Ecto neural progenitor cell (in vitro differentiated cells): Measurements from ENCODE around the gene GRIK3.
"Not testable (repeated sequence)": the region's sequence is repeated elsewhere in the genome, so short reads cannot be mapped to it uniquely, and the experiment has no call there.

Experiments used
- DNase-seq: peaks from one replicate; pipeline ENCODE4 v3.0.0-alpha.2; 2018; ENCODE audit warnings: low spot score

GRIK3 gene

DNA sequence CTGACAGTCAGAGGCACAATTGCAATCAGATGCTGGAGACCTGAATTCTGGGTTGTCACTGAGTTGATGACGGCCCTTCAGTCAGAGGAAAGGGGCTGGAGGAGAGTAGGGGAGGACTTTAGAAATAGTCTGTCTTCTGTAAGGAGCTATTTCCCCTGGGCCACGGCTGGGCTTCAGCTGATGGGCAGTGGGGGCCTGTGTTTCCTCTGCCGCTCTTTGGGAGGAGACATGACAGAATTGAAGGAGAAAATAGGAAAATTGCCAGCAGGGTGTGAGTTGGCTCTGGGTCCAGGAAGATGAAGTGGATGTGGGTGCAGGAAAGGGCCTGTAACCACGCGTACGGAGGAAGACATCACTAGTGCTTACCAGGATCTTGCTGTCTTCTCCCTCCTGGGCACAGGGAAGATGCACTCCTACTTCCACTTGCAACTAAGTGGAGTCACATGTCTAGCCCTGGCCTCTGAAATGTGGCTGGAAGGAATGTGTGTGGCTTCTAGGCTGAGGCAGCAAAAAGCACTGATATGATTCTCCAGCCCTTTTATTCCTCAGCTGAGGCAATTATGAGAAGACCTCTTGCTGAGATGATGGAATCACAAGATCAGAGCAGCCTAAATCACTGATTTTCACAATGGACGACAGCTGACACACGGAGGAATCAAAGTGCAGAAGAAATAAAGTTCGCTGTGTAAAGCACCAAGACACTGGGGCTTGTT, 250.0 kb downstream of the GRIK3 start:
- no peak for DNase-seq

- DNase-seq = no peak
These were observed 250.8 kb downstream of the GRIK3 start for GRCh38 chr1:36783475-36783874.

GRCh38 chr1:36782785-36783184, 251.5 kb downstream of the GRIK3 start:
- no peak for DNase-seq

DNA sequence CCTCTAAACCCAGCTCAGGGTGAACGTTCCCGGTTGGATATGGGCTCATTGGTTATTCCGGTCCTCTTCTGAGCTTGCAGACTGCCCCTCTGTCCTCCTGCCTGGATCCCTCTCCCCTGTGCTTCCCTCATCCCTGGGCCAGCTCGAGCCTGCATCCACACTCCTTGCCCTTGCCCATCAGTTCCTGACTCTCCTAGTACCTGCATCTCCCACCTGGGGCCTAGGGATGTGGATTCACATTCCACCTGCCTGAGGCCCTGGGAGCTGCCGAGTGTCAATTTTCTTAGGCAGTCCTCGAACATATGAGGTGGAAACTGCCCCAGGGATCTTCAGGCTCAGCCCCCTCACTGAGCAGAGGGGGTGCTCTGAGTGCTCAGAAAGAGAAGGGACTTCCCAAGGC, 252.2 kb downstream of the GRIK3 start:
- DNase-seq = no peak

DNA sequence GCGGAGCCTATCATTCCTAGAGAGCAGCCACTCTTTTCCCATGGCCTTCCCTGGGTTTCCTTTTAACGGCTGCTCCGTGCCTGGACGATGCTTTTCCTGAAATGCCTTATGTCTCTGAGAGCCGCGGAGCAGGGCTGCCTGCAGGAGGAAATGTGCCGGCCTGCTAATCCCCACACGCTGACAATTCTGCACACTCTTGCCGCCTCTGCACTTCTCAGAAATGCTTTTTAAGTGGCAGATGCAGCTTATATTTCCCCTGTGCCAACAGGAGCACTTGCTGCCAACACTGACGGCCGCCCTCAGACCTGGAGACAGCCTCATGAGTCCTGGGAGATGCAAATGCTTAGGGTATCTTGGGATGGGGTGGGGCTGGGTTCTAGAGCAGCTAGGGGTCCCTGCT, 253.2 kb downstream of the GRIK3 start:
- DNase-seq = no peak

- no peak for DNase-seq
These were observed 255.6 kb downstream of the GRIK3 start for GRCh38 chr1:36778740-36779139.

DNA sequence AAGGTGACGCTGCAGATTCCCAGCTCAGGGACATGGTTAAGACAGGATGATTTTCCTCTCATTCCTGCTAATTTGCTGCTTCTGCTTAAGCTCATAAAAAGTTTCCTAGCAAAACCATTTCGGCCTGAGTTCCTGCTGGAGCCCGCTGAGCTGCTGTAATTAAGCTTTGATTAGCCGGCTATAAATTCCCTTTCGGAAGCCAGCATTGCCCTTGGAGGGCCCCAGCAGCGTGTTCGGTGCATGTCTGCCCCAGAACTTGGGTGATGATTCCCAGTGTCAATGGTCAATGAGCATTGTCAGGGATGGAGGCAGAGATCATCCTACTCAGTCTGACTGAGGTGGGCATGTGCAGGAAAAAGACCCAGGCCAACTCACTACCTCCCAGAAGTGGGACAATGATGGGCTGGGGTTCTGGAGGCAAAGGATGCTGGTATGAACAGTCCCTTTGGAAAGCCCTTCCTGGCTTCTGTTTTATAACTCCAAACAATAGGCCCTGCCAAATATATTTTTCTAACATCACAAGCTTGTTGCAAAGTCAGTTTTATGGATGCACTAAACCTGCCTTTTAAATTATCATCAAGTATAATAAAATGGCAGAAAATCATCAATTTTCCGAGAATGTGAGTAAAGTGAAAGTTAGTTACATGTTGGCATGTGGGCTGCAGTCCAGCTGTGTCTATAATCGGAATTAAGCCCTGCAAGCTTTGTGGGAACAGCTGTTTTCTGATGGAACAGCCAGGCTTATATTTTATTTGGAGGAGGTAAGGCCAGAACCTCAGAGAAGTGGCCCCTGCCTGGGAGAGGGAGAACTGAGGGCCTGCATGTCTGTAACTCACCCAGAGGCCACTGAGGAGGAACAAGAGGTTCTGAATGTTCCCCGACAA, 257.1 kb downstream of the GRIK3 start:
- no peak for DNase-seq

GRCh38 chr1:36776256-36776655, 258.1 kb downstream of the GRIK3 start:
- no peak for DNase-seq

DNA sequence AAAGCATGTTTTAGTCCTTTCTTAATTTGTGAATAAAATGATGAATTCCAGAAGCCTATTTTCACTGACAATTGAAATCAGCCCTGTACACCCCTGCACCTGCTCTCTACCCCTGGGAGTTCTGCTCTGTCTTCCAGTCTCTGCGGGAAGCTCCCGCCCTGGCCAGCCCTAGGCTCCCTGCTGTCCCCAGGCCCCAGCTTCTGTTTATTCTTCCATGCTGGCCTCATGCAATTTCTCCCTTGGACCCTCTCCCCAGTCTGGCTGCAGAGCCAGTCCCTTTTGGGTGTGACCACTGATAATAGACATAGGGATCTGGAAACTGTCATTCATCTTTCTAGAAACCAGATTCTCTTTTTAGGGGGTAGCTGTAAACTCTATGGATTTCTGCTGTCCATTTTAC, 258.6 kb downstream of the GRIK3 start:
- no peak for DNase-seq

DNA sequence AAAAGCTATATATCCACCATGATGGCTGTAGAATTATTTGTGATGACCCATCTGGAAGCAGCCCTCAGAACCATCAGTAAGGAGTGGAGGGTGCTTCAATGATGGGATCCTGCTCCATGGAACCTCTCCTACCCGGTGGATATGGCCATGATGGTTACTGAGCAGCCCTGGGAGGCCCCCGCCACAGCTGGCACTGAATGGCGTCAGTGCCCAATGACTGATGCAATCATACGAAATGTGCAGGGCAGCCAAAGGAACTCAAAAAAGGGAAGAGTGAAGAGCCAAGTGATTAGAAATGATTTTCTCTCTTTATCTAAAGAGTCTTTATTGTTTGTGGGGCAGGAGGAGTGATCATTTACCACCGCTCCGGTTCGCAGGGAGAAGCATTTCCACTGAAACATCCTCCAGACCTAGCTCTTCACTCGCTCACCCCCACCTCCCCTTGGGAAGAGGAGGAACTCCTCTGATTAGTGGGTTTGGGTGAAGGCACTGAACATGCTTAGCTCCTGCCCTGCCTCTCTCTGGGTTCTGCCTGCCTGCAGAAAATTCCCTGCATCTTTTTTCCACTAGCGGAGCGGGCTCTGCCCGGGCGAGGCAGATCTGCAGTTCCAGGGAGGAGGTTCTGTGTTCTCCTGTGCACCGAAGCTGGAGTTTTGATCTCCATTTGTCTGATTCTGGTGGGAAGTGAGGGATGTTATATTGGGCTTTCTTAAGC, 260.3 kb downstream of the GRIK3 start:
- no peak for DNase-seq

- no peak for DNase-seq
These were observed 261.4 kb downstream of the GRIK3 start for GRCh38 chr1:36772647-36773495.

DNA sequence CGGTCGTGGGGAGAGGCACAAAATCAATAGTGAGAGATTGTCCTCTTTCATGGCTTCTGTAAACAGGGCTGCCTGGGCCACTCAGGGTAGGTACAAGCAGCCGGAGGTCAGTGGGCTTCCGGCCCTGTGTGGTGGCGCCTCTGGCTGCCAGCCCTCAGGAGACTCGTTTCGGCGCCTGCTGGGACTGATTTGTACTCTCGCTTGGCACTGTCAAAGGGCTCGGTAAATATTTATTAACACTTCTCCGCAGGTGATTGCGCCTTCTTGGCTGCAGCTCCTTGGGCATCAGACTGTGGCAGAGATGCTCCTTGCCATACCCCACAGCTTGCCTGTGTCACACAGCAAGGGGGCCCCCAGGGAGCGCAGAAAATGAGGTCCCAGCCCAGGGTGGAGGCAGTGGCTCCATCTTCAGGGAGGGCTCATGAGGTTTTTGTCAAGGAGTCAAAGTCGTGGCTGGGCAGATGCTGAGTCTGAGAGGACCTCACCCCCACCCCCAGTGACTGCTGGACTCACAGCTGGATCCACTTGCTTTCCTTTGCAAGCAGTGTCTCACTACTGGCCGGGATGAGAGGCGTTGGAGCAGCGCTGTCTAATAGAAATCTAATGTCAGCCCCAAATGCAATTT, 262.5 kb downstream of the GRIK3 start:
- no peak for DNase-seq

GRCh38 chr1:36771240-36771639, 263.1 kb downstream of the GRIK3 start:
- no peak for DNase-seq

DNA sequence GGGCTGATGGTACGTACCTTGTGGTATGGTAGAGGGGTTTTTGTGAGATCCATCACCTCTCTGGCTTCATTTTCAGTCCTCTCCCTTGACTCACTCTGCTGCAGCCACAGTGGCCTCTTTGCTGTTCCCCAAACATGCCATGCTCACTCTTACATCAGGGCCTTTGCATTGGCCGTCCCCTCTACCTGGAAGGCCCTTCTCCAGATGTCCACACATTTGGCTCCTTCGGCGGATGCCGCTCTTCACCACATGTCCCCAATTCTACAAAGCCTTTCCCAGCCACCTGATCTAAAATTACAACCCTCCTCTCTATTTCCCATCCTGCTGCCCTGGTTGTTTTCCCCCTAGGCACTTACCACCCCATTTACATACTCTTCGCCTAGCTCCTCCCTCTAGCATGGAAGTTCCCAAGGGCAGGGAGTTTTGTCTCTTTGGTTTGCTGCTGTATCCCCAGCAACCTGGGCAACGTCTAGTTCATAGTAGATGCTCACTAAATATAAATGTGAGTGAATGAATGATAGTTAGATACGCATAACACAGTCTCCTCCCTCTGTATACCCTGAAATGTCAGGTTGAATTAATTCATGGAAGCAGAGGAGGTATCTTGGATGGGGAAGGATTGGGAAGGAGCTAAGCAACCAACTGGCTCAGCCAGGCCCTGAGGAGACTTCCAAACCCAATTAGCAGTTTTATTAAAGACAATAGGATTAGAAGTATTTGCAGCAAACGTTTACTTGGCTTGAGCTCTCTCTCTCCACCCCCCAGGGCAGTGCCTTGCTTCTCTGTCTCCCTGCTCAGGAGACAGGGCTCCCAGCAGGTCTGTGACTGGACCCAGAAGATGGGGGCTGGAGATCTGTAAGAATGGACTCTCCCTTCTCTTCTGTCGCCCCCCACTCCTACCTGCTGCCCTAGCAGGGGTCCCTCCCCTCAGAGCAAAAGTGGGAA, 264.2 kb downstream of the GRIK3 start:
- DNase-seq = no peak

GRCh38 chr1:36768486-36769178, 265.7 kb downstream of the GRIK3 start:
- DNase-seq = no peak

DNA sequence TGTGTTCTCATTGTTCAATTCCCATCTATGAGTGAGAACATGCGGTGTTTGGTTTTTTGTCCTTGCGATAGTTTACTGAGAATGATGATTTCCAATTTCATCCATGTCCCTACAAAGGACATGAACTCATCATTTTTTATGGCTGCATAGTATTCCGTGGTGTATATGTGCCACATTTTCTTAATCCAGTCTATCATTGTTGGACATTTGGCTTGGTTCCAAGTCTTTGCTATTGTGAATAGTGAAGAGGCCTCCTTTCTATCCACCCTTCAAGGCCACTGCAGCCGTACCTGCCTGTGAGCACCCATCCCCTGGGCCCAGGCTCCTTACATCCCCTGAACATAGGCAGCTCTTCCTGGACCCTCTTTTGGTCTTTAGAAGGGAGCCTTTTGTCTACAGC, 266.9 kb downstream of the GRIK3 start:
- not testable (repeated sequence) for DNase-seq

DNA sequence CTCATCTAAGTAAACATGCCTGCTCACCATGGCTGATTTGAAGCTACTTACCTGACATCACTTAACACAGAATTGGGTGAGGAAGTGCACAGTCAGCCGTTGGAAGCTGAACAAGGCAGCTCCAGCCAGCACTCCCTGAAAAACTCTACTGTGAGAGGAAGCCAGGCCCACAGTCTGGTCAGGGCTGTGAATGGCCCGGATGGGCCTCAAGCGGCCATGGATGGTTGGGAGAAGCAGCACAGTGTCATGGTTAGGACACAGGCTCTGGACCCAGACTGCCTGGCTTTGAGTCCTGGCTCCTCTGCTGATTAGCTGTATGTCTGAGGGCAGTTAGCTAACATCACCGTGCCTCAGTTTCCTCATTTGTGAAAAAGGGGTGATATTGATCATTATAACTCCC, 267.8 kb downstream of the GRIK3 start:
- no peak for DNase-seq

DNA sequence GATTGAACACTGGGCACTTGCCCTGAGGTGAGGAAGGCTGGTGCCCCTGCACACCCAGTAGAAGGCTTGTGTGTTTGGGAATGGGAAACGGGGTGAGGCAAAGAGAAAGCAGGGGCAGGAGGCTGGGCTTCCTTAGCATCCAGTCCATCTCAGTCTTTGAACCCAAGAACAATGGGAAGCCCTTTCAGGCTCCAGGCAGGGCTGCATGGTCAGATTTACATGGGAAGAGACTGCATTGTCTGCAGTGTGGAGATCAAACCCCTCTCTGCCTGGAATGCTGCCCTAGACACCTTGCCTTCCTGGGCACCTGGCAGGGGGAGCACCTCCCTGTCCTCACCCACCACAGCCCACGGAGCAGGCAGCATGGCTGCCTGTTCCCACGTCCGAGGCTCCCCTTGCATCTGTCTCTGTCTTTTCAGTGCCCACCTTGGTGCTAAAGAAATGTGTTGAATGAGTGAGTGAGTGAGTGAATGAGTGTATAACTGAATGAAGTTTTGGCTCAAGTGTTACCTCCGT, 268.5 kb downstream of the GRIK3 start:
- DNase-seq = no peak

GRCh38 chr1:36764798-36765197, 269.5 kb downstream of the GRIK3 start:
- DNase-seq = peak; percentile 75
